Measurements from ENCODE around the gene VKORC1L1.
"Not testable (repeated sequence)": the region's sequence is repeated elsewhere in the genome, so short reads cannot be mapped to it uniquely, and the experiment has no call there.

The VKORC1L1 gene

DNA sequence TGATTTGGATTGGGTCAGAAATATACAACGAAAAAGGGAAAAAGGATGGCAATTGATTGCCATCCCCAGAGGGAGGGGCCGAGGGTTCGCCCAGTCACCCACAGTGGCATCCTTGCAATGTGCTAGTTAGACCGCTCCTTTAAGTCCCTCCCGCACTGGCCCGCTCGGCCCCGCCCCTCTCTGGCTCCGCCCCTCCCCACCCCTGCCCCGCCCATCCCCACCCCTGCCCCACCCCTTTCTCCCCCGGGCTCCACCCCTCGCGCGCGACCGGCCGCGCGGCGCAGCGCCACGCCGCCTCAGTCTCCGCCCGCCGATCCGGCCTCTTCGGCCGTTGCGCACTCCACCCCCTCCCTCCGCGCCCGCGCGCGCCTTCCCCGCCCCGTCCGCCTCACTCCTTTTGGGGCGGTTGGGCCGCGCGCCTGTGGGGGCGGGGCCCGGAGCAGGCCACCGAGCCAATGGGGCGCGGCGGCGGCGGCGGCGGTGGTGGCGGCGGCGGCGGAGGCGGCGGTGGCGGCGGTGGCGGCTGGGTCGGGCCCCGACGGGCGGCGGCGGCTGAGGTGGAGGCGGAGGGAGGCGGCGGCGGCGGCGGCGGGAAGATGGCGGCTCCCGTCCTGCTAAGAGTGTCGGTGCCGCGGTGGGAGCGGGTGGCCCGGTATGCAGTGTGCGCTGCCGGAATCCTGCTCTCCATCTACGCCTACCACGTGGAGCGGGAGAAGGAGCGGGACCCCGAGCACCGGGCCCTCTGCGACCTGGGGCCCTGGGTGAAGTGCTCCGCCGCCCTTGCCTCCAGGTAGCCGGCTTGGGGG lies at the start of gene VKORC1L1:
Gene VKORC1L1 (plus strand): TSS at position 299 of the 806 bp plus-strand sequence. CDS start 298 bp downstream, at position 597.
- TF ChIP-seq MYC (IDR thresholded peaks at IDR 0.05; ENCODE audit: low read depth, low read length) (peak; percentile 13), POLR2A (IDR thresholded peaks at IDR 0.05; ENCODE audit: extremely low read depth, insufficient read length) (peak; percentile 19)
- TF ChIP-seq, protein P1, sequence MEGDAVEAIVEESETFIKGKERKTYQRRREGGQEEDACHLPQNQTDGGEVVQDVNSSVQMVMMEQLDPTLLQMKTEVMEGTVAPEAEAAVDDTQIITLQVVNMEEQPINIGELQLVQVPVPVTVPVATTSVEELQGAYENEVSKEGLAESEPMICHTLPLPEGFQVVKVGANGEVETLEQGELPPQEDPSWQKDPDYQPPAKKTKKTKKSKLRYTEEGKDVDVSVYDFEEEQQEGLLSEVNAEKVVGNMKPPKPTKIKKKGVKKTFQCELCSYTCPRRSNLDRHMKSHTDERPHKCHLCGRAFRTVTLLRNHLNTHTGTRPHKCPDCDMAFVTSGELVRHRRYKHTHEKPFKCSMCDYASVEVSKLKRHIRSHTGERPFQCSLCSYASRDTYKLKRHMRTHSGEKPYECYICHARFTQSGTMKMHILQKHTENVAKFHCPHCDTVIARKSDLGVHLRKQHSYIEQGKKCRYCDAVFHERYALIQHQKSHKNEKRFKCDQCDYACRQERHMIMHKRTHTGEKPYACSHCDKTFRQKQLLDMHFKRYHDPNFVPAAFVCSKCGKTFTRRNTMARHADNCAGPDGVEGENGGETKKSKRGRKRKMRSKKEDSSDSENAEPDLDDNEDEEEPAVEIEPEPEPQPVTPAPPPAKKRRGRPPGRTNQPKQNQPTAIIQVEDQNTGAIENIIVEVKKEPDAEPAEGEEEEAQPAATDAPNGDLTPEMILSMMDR (IDR thresholded peaks at IDR 0.05; ENCODE audit: low read depth, low read length), result no peak
- TF ChIP-seq, protein P2, sequence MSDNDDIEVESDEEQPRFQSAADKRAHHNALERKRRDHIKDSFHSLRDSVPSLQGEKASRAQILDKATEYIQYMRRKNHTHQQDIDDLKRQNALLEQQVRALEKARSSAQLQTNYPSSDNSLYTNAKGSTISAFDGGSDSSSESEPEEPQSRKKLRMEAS (IDR thresholded peaks at IDR 0.05; ENCODE audit: low read depth, low read length), result peak; percentile 57
- peak; percentile 97 for DNase-seq (ENCODE audit: low read depth)
- H3K4me3 ChIP-seq (ENCODE audit: low read depth, low read length), result peak within 1 kb of the TSS; percentile 88

DNA sequence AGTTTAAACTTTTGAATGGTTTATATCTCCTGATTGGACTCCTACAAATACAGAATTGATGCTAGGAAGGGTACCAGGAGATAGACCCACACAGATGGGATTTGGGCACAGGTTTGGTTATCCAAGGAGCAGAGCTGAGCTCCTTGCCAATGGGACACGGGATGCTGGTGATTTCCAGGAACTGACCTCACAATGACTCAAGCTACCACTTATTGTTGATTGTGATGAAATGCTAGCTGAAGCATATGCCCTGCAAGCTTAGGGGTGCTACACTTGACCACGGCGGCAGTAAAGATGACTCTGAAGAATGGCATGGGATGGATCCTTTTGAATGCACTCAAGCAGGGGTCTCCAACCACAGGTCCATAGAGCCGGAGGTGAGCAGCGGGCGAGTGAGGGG lies 45.5 kb upstream of the VKORC1L1 start:
- no peak for DNase-seq (ENCODE audit: low read depth)
- no peak overlapping the region for H3K4me3 ChIP-seq (ENCODE audit: low read depth, low read length)
- TF ChIP-seq MYC (IDR thresholded peaks at IDR 0.05; ENCODE audit: low read depth, low read length) (no peak), POLR2A (IDR thresholded peaks at IDR 0.05; ENCODE audit: extremely low read depth, insufficient read length) (no peak)
- TF ChIP-seq, protein P1 (IDR thresholded peaks at IDR 0.05; ENCODE audit: low read depth, low read length), result no peak
- TF ChIP-seq, protein P2 (IDR thresholded peaks at IDR 0.05; ENCODE audit: low read depth, low read length), result no peak

- DNase-seq (ENCODE audit: low read depth), result peak; percentile 57
- no peak overlapping the region for H3K4me3 ChIP-seq (ENCODE audit: low read depth, low read length)
- TF ChIP-seq, protein P1 (IDR thresholded peaks at IDR 0.05; ENCODE audit: low read depth, low read length), result no peak
- no peak for TF ChIP-seq MYC (IDR thresholded peaks at IDR 0.05; ENCODE audit: low read depth, low read length)
- TF ChIP-seq, protein P2 (IDR thresholded peaks at IDR 0.05; ENCODE audit: low read depth, low read length), result no peak
- TF ChIP-seq POLR2A (IDR thresholded peaks at IDR 0.05; ENCODE audit: extremely low read depth, insufficient read length), result no peak
These were observed 40.6 kb upstream of the VKORC1L1 start for GRCh38 chr7:65832281-65832680.

GRCh38 chr7:65836684-65837083 lies 36.2 kb upstream of the VKORC1L1 start:
- H3K4me3 ChIP-seq (ENCODE audit: low read depth, low read length); DNase-seq (ENCODE audit: low read depth): not testable (repeated sequence)

DNA sequence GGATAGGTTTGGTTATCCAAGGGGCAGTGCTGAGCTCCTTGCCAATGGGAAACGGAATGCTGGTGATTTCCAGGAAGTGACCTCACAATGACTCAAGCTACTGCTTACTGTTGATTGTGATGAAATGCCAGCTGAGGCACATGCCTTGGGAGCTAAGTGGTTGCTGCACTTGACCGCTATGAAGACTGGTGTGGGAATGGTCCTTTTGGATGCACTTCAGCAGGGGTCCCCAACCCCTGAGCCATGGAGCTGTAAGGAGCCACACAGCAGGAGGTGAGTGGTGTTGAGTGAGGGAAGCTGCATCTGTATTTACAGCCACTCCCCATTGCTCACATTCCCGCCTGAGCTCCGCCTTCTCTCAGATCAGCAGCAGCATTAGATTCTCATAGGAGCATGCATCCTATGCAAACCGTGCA lies 35.3 kb upstream of the VKORC1L1 start:
- H3K4me3 ChIP-seq (ENCODE audit: low read depth, low read length), result not testable (repeated sequence)

GRCh38 chr7:65839846-65840245 lies 33.0 kb upstream of the VKORC1L1 start:
- TF ChIP-seq, protein P1 (IDR thresholded peaks at IDR 0.05; ENCODE audit: low read depth, low read length), result no peak
- TF ChIP-seq POLR2A (IDR thresholded peaks at IDR 0.05; ENCODE audit: extremely low read depth, insufficient read length) (no peak), MYC (IDR thresholded peaks at IDR 0.05; ENCODE audit: low read depth, low read length) (no peak)
- TF ChIP-seq, protein P2 (IDR thresholded peaks at IDR 0.05; ENCODE audit: low read depth, low read length), result no peak
- no peak overlapping the region for H3K4me3 ChIP-seq (ENCODE audit: low read depth, low read length)
- DNase-seq (ENCODE audit: low read depth), result no peak

More for the DNA sequence above, 35.3 kb upstream of the VKORC1L1 start:
- peak; percentile 24 for DNase-seq (ENCODE audit: low read depth)

DNA sequence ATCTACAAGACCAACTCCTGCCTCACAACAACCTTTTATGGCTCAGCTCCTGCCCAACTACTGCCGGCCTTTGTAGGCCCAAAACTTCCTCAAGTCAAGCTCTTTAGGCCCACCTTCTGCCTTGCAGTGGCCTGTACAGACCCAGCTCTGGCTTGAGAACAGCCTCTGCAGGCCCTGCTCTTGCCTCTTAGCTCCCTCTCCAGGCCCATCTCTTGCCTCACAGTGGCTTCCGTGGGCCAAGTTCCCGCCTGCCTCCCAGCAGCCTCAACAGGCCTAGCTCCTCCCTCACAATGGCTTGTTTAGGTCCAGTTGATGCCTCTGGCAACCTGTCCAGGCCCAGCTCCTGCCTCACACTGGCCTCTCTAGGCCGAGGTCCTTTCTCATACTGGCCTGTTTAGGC lies 32.4 kb upstream of the VKORC1L1 start:
- no peak for TF ChIP-seq POLR2A (IDR thresholded peaks at IDR 0.05; ENCODE audit: extremely low read depth, insufficient read length)
- TF ChIP-seq, protein P2 (IDR thresholded peaks at IDR 0.05; ENCODE audit: low read depth, low read length), result no peak
- TF ChIP-seq MYC (IDR thresholded peaks at IDR 0.05; ENCODE audit: low read depth, low read length), result no peak
- TF ChIP-seq, protein P1 (IDR thresholded peaks at IDR 0.05; ENCODE audit: low read depth, low read length), result no peak
- DNase-seq (ENCODE audit: low read depth), result peak; percentile 32
- no peak overlapping the region for H3K4me3 ChIP-seq (ENCODE audit: low read depth, low read length)

DNA sequence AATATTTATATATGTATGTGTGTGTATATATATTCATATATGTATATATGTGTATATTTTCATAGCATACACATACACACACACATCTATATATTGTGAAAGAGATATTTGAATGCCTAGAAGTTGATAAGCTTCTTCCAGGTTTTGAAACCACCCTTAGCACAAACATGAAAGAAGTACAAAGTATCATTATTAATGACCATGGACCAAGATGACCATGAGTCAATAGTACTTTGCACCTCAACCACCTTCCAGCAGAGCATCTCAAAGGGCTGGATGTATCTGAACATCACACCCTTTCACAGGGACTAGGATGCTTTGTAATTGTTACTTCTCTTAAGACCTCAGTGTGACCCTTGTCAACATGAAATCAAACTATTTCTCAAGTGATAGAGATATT lies 29.3 kb upstream of the VKORC1L1 start:
- H3K4me3 ChIP-seq (ENCODE audit: low read depth, low read length), result not testable (repeated sequence)

More for the DNA sequence above, 29.3 kb upstream of the VKORC1L1 start:
- not testable (repeated sequence) for DNase-seq (ENCODE audit: low read depth)

Measured in NB4 (cell line).